Adrenal gland (tissue), 5 donors: ENCODE results near the gene CPS1.

Source experiments
- POLR2A ChIP-seq, 2 donors: fragments of 450-650 bp; IDR thresholded peaks; one replicate each; pipeline ENCODE4 v1.6.1; 2017; ENCODE audit warnings: antibody characterized with exemption in 2 of 2, mild to moderate bottlenecking in 2 of 2, moderate library complexity in 1 of 2
- TF ChIP-seq, protein P1 (sequence below), 6 experiments: fragments of 450-650 bp in 4 of 6; fragments of 200-600 bp in 2 of 6; sonication (generic) in 1 of 6; IDR thresholded peaks; 1 replicate in 5 of 6; 2 replicates in 1 of 6; pipeline versions ENCODE4 v1.5.1 to v1.8.0; 2016 to 2021; ENCODE audit warnings: antibody characterized with exemption in 6 of 6, mild to moderate bottlenecking in 2 of 6, moderate library complexity in 1 of 6
- donor health status: DM: no; HTN: no; CAD: no.

DNA sequence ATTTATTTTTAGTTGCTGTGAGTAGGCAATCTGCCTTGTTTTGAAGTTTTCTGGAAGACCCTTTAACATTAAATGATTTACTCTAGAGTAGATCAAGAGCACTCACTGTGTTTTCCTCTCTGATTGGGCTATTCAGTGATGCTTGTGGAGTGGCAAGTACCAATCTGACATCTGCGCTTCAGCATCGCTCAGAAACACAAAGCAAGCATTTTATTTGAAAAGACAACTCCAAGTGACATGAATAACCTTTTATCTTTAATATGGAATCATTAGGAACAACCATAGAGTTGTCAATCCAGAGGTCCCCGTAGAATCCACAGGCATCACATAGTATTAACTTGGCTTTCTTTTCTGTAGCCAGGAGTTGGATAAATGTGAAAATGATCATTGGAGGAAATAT, 114.7 kb downstream of the CPS1 start:
- TF ChIP-seq POLR2A (IDR thresholded peaks at IDR 0.05): no peak
- TF ChIP-seq, protein P1, sequence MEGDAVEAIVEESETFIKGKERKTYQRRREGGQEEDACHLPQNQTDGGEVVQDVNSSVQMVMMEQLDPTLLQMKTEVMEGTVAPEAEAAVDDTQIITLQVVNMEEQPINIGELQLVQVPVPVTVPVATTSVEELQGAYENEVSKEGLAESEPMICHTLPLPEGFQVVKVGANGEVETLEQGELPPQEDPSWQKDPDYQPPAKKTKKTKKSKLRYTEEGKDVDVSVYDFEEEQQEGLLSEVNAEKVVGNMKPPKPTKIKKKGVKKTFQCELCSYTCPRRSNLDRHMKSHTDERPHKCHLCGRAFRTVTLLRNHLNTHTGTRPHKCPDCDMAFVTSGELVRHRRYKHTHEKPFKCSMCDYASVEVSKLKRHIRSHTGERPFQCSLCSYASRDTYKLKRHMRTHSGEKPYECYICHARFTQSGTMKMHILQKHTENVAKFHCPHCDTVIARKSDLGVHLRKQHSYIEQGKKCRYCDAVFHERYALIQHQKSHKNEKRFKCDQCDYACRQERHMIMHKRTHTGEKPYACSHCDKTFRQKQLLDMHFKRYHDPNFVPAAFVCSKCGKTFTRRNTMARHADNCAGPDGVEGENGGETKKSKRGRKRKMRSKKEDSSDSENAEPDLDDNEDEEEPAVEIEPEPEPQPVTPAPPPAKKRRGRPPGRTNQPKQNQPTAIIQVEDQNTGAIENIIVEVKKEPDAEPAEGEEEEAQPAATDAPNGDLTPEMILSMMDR (IDR thresholded peaks at IDR 0.05): no peak
